Keratinocyte (primary cell): ENCODE measurements around the gene AQP7.

ENCODE experiments used
- EZH2 ChIP-seq: IDR thresholded peaks from one replicate; pipeline ENCODE4 v1.6.1; 2012; ENCODE audit warnings: inconsistent platforms, mild to moderate bottlenecking, low read length, moderate library complexity
- TF ChIP-seq, protein P1 (sequence below), 3 experiments: IDR thresholded peaks in 1 of 3; conservative IDR thresholded peaks in 1 of 3; optimal IDR thresholded peaks in 1 of 3; 2 replicates in 2 of 3; 3 replicates in 1 of 3; pipeline versions ENCODE3 to v1.5.1; 2011; ENCODE audit warnings: low read length in 3 of 3, mild to moderate bottlenecking in 3 of 3, moderate library complexity in 2 of 3, control low read depth in 1 of 3, inconsistent platforms in 1 of 3; ENCODE audit not compliant: insufficient read depth in 2 of 3; ENCODE audit errors: extremely low read depth in 1 of 3

DNA sequence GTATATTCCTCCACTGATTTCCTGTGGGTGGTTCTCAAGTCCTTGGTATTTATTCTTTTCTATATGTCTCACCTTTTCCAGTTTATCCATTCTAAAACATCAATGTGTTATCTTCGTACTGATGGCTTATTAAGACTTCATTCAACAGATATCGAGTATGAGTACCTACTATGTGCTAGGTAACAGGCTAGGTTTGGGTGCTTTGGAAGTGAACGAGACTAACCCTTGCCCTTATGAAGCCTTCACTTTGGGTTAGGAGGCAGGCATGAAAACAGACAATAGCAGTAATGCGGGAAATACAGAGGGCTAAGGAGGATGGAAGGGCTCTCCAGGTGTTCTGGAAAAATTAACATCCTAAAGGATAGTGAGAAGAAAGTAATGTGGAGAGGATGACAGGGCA lies 53.4 kb downstream of the AQP7 start:
- no peak for TF ChIP-seq EZH2
- TF ChIP-seq, protein P1, sequence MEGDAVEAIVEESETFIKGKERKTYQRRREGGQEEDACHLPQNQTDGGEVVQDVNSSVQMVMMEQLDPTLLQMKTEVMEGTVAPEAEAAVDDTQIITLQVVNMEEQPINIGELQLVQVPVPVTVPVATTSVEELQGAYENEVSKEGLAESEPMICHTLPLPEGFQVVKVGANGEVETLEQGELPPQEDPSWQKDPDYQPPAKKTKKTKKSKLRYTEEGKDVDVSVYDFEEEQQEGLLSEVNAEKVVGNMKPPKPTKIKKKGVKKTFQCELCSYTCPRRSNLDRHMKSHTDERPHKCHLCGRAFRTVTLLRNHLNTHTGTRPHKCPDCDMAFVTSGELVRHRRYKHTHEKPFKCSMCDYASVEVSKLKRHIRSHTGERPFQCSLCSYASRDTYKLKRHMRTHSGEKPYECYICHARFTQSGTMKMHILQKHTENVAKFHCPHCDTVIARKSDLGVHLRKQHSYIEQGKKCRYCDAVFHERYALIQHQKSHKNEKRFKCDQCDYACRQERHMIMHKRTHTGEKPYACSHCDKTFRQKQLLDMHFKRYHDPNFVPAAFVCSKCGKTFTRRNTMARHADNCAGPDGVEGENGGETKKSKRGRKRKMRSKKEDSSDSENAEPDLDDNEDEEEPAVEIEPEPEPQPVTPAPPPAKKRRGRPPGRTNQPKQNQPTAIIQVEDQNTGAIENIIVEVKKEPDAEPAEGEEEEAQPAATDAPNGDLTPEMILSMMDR (optimal IDR thresholded peaks at IDR 0.05 in 1 of 3, IDR thresholded peaks at IDR 0.05 in 1 of 3, conservative IDR thresholded peaks at IDR 0.05 in 1 of 3; ENCODE audit: extremely low read depth in 1 of 3, insufficient read depth in 2 of 3, low read length in 3 of 3) = no peak
